Nephron progenitor cell (in vitro differentiated cells): ENCODE measurements around the gene TMPRSS6.

Experiments used
- DNase-seq: peaks from one replicate; pipeline ENCODE4 v3.0.0; 2021
- H3K27ac Mint-ChIP-seq: 2 replicates; pipeline ENCODE4 v1.8.0; 2021; ENCODE audit warnings: mild to moderate bottlenecking, moderate library complexity, mixed read lengths
- H3K27me3 Mint-ChIP-seq: 2 replicates; pipeline ENCODE4 v1.8.0; 2021; ENCODE audit warnings: mild to moderate bottlenecking, low read depth, mixed read lengths; ENCODE audit not compliant: poor library complexity
- H3K36me3 Mint-ChIP-seq: 2 replicates; pipeline ENCODE4 v1.8.0; 2021; ENCODE audit warnings: low read depth, mixed read lengths
- H3K4me1 Mint-ChIP-seq: 2 replicates; pipeline ENCODE4 v1.8.0; 2021; ENCODE audit warnings: mixed read lengths
- H3K4me3 Mint-ChIP-seq: 2 replicates; pipeline ENCODE4 v1.8.0; 2021; ENCODE audit warnings: mild to moderate bottlenecking, moderate library complexity, mixed read lengths
- H3K9me3 Mint-ChIP-seq: 2 replicates; pipeline ENCODE4 v1.8.0; 2021; ENCODE audit warnings: mild to moderate bottlenecking, moderate library complexity, mixed read lengths
- TF ChIP-seq, protein P1 (sequence below): fragments of 200-600 bp; sonication (generic); IDR thresholded peaks from 2 replicates; pipeline ENCODE4 v1.5.0; 2021; ENCODE audit warnings: antibody characterized with exemption

TMPRSS6 gene

DNA sequence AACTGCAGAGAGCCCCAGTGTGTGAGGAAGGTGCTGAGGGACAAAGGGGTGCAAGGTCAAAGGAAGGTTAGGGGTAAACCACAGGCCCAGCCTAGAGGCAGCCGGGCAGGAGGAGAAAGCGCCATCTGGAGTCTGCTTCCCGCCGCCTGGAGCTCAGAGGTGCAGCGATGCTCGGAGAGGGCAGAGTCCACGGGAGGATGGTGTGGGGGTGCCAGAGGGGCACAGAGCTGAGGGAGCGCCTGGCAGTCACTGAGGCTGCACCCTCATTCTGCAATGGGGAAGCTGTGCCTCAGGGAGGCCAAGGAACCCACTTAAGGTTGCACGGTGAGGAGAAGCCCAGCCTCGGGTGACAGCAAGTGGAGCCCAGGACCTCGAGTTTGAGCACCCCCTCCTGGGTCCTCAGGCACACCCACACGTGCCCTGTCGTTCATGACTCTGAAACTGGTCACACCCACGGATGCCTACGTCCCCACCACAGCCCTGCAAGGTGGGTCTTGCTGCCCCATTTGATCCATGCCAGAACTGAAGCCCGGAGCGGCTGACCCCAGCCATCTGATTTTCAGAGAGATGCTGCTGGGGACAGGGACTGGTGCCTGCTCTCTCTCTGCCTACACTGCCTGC is 38.6 kb upstream of the TMPRSS6 start:
- Mint-ChIP-seq H3K27ac (no peak overlapping the region), H3K4me3 (no peak overlapping the region), H3K9me3 (peaks cover 22% of the 10 kb centered on the region), H3K36me3 (peaks cover 5% of the 10 kb centered on the region), H3K27me3 (peaks cover 26% of the 10 kb centered on the region), H3K4me1 (peaks cover 34% of the 10 kb centered on the region)
- DNase-seq = no peak
- TF ChIP-seq, protein P1, sequence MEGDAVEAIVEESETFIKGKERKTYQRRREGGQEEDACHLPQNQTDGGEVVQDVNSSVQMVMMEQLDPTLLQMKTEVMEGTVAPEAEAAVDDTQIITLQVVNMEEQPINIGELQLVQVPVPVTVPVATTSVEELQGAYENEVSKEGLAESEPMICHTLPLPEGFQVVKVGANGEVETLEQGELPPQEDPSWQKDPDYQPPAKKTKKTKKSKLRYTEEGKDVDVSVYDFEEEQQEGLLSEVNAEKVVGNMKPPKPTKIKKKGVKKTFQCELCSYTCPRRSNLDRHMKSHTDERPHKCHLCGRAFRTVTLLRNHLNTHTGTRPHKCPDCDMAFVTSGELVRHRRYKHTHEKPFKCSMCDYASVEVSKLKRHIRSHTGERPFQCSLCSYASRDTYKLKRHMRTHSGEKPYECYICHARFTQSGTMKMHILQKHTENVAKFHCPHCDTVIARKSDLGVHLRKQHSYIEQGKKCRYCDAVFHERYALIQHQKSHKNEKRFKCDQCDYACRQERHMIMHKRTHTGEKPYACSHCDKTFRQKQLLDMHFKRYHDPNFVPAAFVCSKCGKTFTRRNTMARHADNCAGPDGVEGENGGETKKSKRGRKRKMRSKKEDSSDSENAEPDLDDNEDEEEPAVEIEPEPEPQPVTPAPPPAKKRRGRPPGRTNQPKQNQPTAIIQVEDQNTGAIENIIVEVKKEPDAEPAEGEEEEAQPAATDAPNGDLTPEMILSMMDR = no peak

DNA sequence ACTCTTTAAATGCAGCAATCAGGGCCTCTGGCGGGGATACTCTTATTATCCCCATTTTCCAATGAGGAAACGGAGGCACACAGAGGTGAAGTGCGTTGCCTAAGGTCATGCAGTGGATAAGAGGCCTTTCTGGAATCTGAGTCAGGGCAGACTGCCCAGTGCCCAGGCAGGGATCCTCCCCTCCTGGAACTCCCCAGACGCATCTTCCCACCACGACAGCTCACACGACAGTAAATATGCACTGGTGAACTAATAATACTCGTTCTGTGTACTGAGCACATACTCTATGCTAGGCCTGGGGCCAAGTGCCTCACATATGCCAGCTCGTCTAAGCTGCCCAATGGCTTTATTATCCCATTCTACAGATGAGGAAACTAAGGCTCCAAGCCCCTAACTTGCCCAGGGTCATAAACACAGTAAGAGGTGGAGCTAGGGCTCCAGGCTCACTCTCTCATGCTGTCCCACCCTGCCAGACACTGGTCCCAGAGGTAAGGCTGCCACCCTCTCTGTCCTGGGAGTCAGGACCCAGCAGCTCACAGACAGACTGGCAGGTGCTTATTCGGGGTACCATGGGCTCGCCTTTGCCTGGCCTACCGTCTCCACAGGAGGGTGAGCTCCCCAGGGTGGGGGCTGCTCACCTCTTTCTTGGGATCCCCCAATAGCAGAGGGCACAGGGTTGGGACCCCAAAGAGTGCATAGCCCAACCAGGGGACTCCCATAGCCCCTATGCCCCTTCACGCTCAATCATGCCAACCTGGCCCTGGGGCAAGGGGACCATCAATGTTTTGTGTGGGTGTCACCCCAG is 37.9 kb upstream of the TMPRSS6 start:
- Mint-ChIP-seq H3K36me3 (peaks cover 5% of the 10 kb centered on the region), H3K27ac (no peak overlapping the region), H3K9me3 (peaks cover 20% of the 10 kb centered on the region), H3K4me1 (peaks cover 34% of the 10 kb centered on the region), H3K4me3 (no peak overlapping the region), H3K27me3 (peaks cover 26% of the 10 kb centered on the region)
- TF ChIP-seq, protein P1 = no peak
- DNase-seq = no peak

DNA sequence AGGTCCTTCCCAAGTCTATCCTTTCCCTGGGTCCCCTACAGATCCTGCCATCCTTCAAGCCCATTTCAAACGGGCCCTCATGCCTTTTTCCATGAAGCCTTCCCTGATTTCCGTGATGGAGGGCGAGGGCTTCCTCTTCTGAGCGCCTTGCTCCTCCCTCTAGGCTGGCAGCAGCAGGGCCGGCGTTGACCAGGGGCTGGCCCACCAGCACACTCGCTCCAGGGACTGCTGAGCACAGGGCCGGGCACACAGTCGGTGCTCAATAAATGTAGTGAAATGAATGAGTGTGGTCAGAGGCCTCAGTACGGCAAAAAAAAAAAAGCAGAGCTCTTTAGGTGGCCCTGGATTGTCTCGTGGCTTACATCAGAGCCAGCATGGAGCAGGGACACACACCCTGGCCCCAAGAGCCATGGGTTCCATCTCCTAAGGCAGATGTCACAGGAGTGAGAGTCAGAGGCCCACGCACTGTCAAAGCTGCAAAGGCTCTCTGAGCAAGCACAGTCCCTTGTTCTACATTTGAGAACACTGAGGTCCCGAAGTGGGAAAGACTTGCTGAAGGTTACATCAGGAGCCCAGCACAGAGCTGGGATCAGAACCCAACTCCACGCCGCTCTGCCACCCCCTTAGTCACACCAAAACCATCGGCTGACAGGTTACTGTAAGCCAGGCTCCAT is 37.1 kb upstream of the TMPRSS6 start:
- Mint-ChIP-seq H3K9me3 (peaks cover 12% of the 10 kb centered on the region), H3K27me3 (peaks cover 26% of the 10 kb centered on the region), H3K4me3 (no peak overlapping the region), H3K27ac (no peak overlapping the region), H3K36me3 (peaks cover 4% of the 10 kb centered on the region), H3K4me1 (peaks cover 34% of the 10 kb centered on the region)
- DNase-seq = no peak
- TF ChIP-seq, protein P1 = no peak

- peaks cover 6% of the 10 kb centered on the region for H3K9me3 Mint-ChIP-seq
- peaks cover 34% of the 10 kb centered on the region for H3K4me1 Mint-ChIP-seq
- no peak for DNase-seq
- no peaks in the 10 kb centered on the region for H3K36me3 Mint-ChIP-seq
- H3K27ac Mint-ChIP-seq = no peak overlapping the region
- H3K27me3 Mint-ChIP-seq = peaks cover 30% of the 10 kb centered on the region
- H3K4me3 Mint-ChIP-seq = no peak overlapping the region
- TF ChIP-seq, protein P1 = no peak
Measured at GRCh38 chr22:37146051-37146385, 36.5 kb upstream of the TMPRSS6 start.

DNA sequence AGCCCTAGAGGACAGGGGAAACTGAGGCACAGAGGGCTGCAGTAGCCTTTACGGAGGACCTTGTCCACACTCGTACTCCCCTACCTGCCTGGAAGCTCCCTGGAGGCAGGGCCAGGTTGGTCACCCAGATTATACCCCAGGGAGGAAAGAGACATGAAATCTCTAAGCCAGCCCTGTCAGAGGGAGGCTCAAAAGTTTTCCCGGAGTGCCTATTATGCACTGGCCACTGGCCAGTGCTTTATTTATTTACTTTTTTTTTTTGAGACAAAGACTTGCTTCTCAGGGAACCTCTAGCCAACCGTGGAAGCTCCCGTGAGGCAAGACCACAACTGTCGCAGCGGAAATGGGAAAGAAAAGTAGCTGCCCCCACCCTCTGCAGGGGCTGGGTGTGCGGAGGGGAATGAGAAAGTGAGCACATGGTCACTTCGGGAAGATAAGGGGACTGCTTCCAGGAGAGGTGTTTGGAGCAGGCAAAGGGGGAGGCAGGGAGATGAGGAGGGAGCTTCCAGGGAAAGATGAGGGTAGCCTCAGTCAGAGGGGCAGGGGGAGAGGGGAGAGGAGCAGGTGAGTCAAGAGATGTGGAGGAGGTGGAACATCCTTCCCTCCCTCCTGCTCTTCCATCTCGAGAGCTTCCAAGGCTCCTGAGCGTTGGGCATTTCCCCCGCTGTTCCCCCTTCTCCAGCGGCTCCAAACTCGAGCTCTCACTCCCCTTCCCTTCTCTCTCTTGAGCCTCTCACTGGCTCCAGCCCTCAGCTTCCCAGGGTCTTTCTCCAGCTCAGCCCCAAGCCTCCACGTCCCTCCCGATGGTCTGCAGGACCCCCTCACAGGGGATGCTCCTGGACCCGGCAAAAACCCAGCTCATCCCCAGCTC is 35.9 kb upstream of the TMPRSS6 start:
- Mint-ChIP-seq H3K27me3 (peaks cover 34% of the 10 kb centered on the region), H3K36me3 (no peaks in the 10 kb centered on the region), H3K4me1 (peaks cover 34% of the 10 kb centered on the region), H3K9me3 (no peaks in the 10 kb centered on the region), H3K4me3 (no peak overlapping the region), H3K27ac (no peak overlapping the region)
- TF ChIP-seq, protein P1 = no peak
- no peak for DNase-seq
